MM.1S (cell line): Measurements from ENCODE around the gene SERPINB4.
A peak's percentile ranks its signal among the peaks of the same experiment; 100 is the strongest.

Experiments
- DNase-seq: peaks from one replicate; pipeline ENCODE4 v3.0.0-alpha.2; 2015
- H2AFZ ChIP-seq: fragments of 300-600 bp; sonication (generic); 2 replicates; pipeline ENCODE4 v1.6.0; 2016; ENCODE audit warnings: antibody characterized with exemption, low read length
- H3F3A ChIP-seq: fragments of 300-600 bp; sonication (generic); 2 replicates; pipeline ENCODE4 v1.6.1; 2016; ENCODE audit warnings: mild to moderate bottlenecking, antibody characterized with exemption, low read length, moderate library complexity, mixed read lengths; ENCODE audit not compliant: insufficient read depth
- H3K27ac ChIP-seq: fragments of 300-600 bp; sonication (generic); 2 replicates; pipeline ENCODE4 v1.5.1; 2016; ENCODE audit warnings: mild to moderate bottlenecking, low read length
- H3K27me3 ChIP-seq: fragments of 300-600 bp; sonication (generic); replicated peaks from 2 replicates; pipeline ENCODE4 v1.6.0; 2016; ENCODE audit warnings: low read length; ENCODE audit not compliant: insufficient read depth
- H3K36me3 ChIP-seq: fragments of 300-600 bp; sonication (generic); replicated peaks from 2 replicates; pipeline ENCODE4 v1.6.1; 2016; ENCODE audit warnings: mild to moderate bottlenecking, low read length, mixed read lengths; ENCODE audit not compliant: insufficient read depth
- H3K4me1 ChIP-seq: fragments of 300-600 bp; sonication (generic); 2 replicates; pipeline ENCODE4 v1.6.1; 2016; ENCODE audit warnings: low read length, mixed read lengths
- H3K4me2 ChIP-seq: fragments of 300-600 bp; sonication (generic); 2 replicates; pipeline ENCODE4 v1.6.0; 2016; ENCODE audit warnings: low read depth, low read length
- H3K4me3 ChIP-seq: fragments of 300-600 bp; sonication (generic); 2 replicates; pipeline ENCODE4 v1.5.1; 2016; ENCODE audit warnings: low read length, mixed read lengths
- H3K79me2 ChIP-seq: fragments of 300-600 bp; sonication (generic); 2 replicates; pipeline ENCODE4 v1.6.1; 2016; ENCODE audit warnings: mixed run types, low read length, mixed read lengths
- H3K9ac ChIP-seq: fragments of 300-600 bp; sonication (generic); 2 replicates; pipeline ENCODE4 v1.6.1; 2016; ENCODE audit warnings: low read length, mixed read lengths
- H3K9me2 ChIP-seq: fragments of 300-600 bp; sonication (generic); replicated peaks from 2 replicates; pipeline ENCODE4 v1.6.1; 2016; ENCODE audit warnings: mild to moderate bottlenecking, low read length, mixed read lengths; ENCODE audit not compliant: insufficient read depth
- H3K9me3 ChIP-seq: fragments of 300-600 bp; sonication (generic); replicated peaks from 2 replicates; pipeline ENCODE4 v1.6.1; 2016; ENCODE audit warnings: mild to moderate bottlenecking, low read length, mixed read lengths; ENCODE audit not compliant: insufficient read depth
- H4K20me1 ChIP-seq: fragments of 300-600 bp; sonication (generic); 2 replicates; pipeline ENCODE4 v1.6.1; 2016; ENCODE audit warnings: mild to moderate bottlenecking, low read length, moderate library complexity, mixed read lengths; ENCODE audit not compliant: insufficient read depth
- EZH2 ChIP-seq: fragments of 300-600 bp; sonication (generic); optimal IDR thresholded peaks from 2 replicates; pipeline ENCODE3; 2017; ENCODE audit warnings: low read depth, mild to moderate bottlenecking, antibody characterized with exemption, low read length, mixed read lengths
- EZH2phosphoT487 ChIP-seq: fragments of 300-600 bp; sonication (generic); IDR thresholded peaks from 2 replicates; pipeline ENCODE4 v1.6.1; 2018; ENCODE audit warnings: antibody characterized with exemption, low read length
- TF ChIP-seq, protein P1 (sequence below): fragments of 300-600 bp; sonication (generic); IDR thresholded peaks from 2 replicates; pipeline ENCODE4 v1.5.1; 2016; ENCODE audit warnings: antibody characterized with exemption, low read length, mixed read lengths

Gene SERPINB4

DNA sequence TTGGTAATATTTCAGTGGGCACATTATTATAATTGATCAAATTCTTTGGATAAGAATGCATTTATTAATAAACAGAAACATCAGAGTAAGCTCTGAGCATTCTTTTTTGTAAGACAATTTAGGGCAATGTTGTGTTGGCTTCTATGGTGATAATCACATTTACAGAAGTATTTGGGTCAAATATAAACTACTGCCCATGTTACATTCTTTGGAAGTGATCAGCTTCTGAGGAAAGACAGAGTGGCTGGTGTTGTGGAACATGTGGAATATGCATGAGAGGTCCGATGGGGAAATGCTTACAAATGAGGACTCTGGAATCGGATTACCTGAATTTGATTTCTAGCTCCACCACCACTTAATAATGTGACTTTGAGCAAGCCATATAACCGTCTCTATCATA lies 37.5 kb downstream of the SERPINB4 start:
- TF ChIP-seq EZH2 = no peak
- TF ChIP-seq, protein P1, sequence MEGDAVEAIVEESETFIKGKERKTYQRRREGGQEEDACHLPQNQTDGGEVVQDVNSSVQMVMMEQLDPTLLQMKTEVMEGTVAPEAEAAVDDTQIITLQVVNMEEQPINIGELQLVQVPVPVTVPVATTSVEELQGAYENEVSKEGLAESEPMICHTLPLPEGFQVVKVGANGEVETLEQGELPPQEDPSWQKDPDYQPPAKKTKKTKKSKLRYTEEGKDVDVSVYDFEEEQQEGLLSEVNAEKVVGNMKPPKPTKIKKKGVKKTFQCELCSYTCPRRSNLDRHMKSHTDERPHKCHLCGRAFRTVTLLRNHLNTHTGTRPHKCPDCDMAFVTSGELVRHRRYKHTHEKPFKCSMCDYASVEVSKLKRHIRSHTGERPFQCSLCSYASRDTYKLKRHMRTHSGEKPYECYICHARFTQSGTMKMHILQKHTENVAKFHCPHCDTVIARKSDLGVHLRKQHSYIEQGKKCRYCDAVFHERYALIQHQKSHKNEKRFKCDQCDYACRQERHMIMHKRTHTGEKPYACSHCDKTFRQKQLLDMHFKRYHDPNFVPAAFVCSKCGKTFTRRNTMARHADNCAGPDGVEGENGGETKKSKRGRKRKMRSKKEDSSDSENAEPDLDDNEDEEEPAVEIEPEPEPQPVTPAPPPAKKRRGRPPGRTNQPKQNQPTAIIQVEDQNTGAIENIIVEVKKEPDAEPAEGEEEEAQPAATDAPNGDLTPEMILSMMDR = no peak
- no peak for TF ChIP-seq EZH2phosphoT487
- peaks cover 12% of the 10 kb centered on the region for H3K4me1 ChIP-seq
- no peak overlapping the region for H2AFZ ChIP-seq
- H3K4me3 ChIP-seq = no peak overlapping the region
- DNase-seq = no peak
- H3K9me2 ChIP-seq = no peaks in the 10 kb centered on the region
- H3K79me2 ChIP-seq = no peaks in the 10 kb centered on the region
- H3K4me2 ChIP-seq = no peak overlapping the region
- no peak overlapping the region for H3K27ac ChIP-seq
- no peaks in the 10 kb centered on the region for H4K20me1 ChIP-seq
- no peaks in the 10 kb centered on the region for H3K36me3 ChIP-seq
- H3K27me3 ChIP-seq = no peaks in the 10 kb centered on the region
- H3K9me3 ChIP-seq = no peaks in the 10 kb centered on the region
- H3K9ac ChIP-seq = no peak overlapping the region
- H3F3A ChIP-seq = peaks cover 6% of the 10 kb centered on the region; the same call in 1 of the 2 replicates

- Histone ChIP-seq H3K9me2 (no peaks in the 10 kb centered on the region), H3K4me1 (peaks cover 12% of the 10 kb centered on the region), H3K27me3 (no peaks in the 10 kb centered on the region), H3K4me2 (no peak overlapping the region), H4K20me1 (no peaks in the 10 kb centered on the region), H3K4me3 (no peak overlapping the region), H3K36me3 (no peaks in the 10 kb centered on the region), H3K9ac (no peak overlapping the region), H3K27ac (no peak overlapping the region), H3K79me2 (no peaks in the 10 kb centered on the region), H3K9me3 (no peaks in the 10 kb centered on the region), H2AFZ (no peak overlapping the region; the same call in 1 of the 2 replicates), H3F3A (peaks cover 6% of the 10 kb centered on the region; the same call in 1 of the 2 replicates)
- TF ChIP-seq EZH2 (no peak), EZH2phosphoT487 (no peak)
- TF ChIP-seq, protein P1 = no peak
- no peak for DNase-seq
Measured at GRCh38 chr18:63604791-63605567, 39.1 kb downstream of the SERPINB4 start.

- Histone ChIP-seq H3K79me2 (no peaks in the 10 kb centered on the region), H3K4me2 (peak overlapping the region; percentile 62), H2AFZ (peak overlapping the region; percentile 55; the same call in 1 of the 2 replicates), H3K4me3 (peak overlapping the region; percentile 5; the same call in 1 of the 2 replicates), H3K9me2 (no peaks in the 10 kb centered on the region), H3F3A (peaks cover 6% of the 10 kb centered on the region; the same call in 1 of the 2 replicates), H3K27me3 (no peaks in the 10 kb centered on the region), H3K9ac (no peak overlapping the region), H3K36me3 (no peaks in the 10 kb centered on the region), H3K9me3 (no peaks in the 10 kb centered on the region), H4K20me1 (no peaks in the 10 kb centered on the region), H3K4me1 (peaks cover 12% of the 10 kb centered on the region), H3K27ac (no peak overlapping the region)
- TF ChIP-seq EZH2 (no peak), EZH2phosphoT487 (no peak)
- TF ChIP-seq, protein P1 = no peak
- peak; percentile 32 for DNase-seq
Measured at GRCh38 chr18:63603772-63604171, 40.3 kb downstream of the SERPINB4 start.
